ENCODE results near the gene DDX1. TPM values are rescaled to one million over a fixed set of nuclear protein-coding genes. Genes with fewer than 3 reads are reported as not detected.

The DDX1 gene
- total RNA-seq, 4 donors from 2014 or later, result 58.3 to 90.5 (median 60.8) TPM

- 95% methylated on average over 25 of the region's 31 CpGs for WGBS
- intact Hi-C loops (cut with DNase I), result no loop called here
Observed at GRCh38 chr2:15653806-15654726, 62.4 kb downstream of the DDX1 start.

DNA sequence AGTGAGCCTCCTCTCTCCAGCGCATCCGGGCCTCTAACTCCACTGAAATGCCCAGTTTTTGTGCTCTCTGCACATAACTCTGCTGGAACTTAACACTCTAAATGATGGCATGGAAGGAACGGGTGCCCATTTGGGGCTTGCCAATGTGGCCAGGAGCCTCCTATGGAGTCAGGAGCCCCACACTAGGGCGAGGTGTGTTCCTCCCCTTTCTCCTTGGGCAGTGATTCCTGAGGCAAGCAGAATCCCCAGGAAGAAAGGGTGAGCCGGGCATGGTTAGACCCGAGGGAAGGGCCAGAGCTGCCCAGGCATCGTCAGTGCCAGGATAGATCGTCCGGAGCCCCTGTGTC is 63.0 kb downstream of the DDX1 start:
- WGBS, result 88% methylated on average over 8 of the region's 9 CpGs
- Histone ChIP-seq H3K36me3 (no peaks in the 10 kb centered on the region), H3K27ac (replicated peaks in 1 of 4) (no peak overlapping the region), H3K4me3 (no peak overlapping the region), H3K9me3 (no peaks in the 10 kb centered on the region), H3K27me3 (no peaks in the 10 kb centered on the region), H3K4me1 (peaks cover 0 to 3% (median 0%) of the 10 kb centered on the region in 4 donors)
- DNase-seq (ENCODE audit: extremely low spot score), result no peak
- TF ChIP-seq POLR2A (IDR thresholded peaks at IDR 0.05; ENCODE audit: low read depth) (no peak), POLR2AphosphoS5 (IDR thresholded peaks at IDR 0.05) (no peak), EP300 (IDR thresholded peaks at IDR 0.05) (no peak)
- TF ChIP-seq, protein P1, sequence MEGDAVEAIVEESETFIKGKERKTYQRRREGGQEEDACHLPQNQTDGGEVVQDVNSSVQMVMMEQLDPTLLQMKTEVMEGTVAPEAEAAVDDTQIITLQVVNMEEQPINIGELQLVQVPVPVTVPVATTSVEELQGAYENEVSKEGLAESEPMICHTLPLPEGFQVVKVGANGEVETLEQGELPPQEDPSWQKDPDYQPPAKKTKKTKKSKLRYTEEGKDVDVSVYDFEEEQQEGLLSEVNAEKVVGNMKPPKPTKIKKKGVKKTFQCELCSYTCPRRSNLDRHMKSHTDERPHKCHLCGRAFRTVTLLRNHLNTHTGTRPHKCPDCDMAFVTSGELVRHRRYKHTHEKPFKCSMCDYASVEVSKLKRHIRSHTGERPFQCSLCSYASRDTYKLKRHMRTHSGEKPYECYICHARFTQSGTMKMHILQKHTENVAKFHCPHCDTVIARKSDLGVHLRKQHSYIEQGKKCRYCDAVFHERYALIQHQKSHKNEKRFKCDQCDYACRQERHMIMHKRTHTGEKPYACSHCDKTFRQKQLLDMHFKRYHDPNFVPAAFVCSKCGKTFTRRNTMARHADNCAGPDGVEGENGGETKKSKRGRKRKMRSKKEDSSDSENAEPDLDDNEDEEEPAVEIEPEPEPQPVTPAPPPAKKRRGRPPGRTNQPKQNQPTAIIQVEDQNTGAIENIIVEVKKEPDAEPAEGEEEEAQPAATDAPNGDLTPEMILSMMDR (IDR thresholded peaks at IDR 0.05), result no peak
- intact Hi-C loops (cut with DNase I), result no loop called here

More at GRCh38 chr2:15653806-15654726, 62.4 kb downstream of the DDX1 start:
- Histone ChIP-seq H3K4me3 (no peak overlapping the region), H3K27me3 (no peaks in the 10 kb centered on the region), H3K4me1 (peaks cover 0 to 4% (median 0%) of the 10 kb centered on the region in 4 donors), H3K9me3 (no peaks in the 10 kb centered on the region), H3K27ac (replicated peaks in 1 of 4) (no peak overlapping the region), H3K36me3 (no peaks in the 10 kb centered on the region)
- no peak for DNase-seq (ENCODE audit: extremely low spot score)
- TF ChIP-seq EP300 (IDR thresholded peaks at IDR 0.05), result no peak

GRCh38 chr2:15655123-15655887 is 63.6 kb downstream of the DDX1 start:
- intact Hi-C loops (cut with DNase I), result no loop called here
- H3K36me3 ChIP-seq, result no peaks in the 10 kb centered on the region
- WGBS, result 92% methylated on average over 7 of the region's 7 CpGs
- no peak overlapping the region for H3K4me3 ChIP-seq
- H3K27ac ChIP-seq (replicated peaks in 1 of 4), result no peak overlapping the region
- DNase-seq (ENCODE audit: extremely low spot score), result no peak
- no peaks in the 10 kb centered on the region for H3K27me3 ChIP-seq
- TF ChIP-seq POLR2AphosphoS5 (IDR thresholded peaks at IDR 0.05), result no peak
- no peak for TF ChIP-seq POLR2A (IDR thresholded peaks at IDR 0.05; ENCODE audit: low read depth)
- TF ChIP-seq, protein P1 (IDR thresholded peaks at IDR 0.05), result no peak
- TF ChIP-seq EP300 (IDR thresholded peaks at IDR 0.05), result no peak
- no peaks in the 10 kb centered on the region for H3K9me3 ChIP-seq
- no peaks in the 10 kb centered on the region for H3K4me1 ChIP-seq

GRCh38 chr2:15656090-15656489 is 64.4 kb downstream of the DDX1 start:
- Histone ChIP-seq H3K4me3 (no peak overlapping the region), H3K27me3 (no peaks in the 10 kb centered on the region), H3K9me3 (no peaks in the 10 kb centered on the region), H3K4me1 (no peaks in the 10 kb centered on the region), H3K36me3 (no peaks in the 10 kb centered on the region), H3K27ac (replicated peaks in 1 of 4) (no peak overlapping the region)
- DNase-seq (ENCODE audit: extremely low spot score), result no peak
- WGBS, result 96% methylated on average over 5 of the region's 8 CpGs
- intact Hi-C loops (cut with DNase I), result no loop called here
- TF ChIP-seq POLR2A (IDR thresholded peaks at IDR 0.05; ENCODE audit: low read depth) (no peak), EP300 (IDR thresholded peaks at IDR 0.05) (no peak), POLR2AphosphoS5 (IDR thresholded peaks at IDR 0.05) (no peak)
- TF ChIP-seq, protein P1 (IDR thresholded peaks at IDR 0.05), result no peak

- TF ChIP-seq EP300 (IDR thresholded peaks at IDR 0.05) (no peak), POLR2A (IDR thresholded peaks at IDR 0.05; ENCODE audit: low read depth) (no peak), POLR2AphosphoS5 (IDR thresholded peaks at IDR 0.05) (no peak)
- TF ChIP-seq, protein P1 (IDR thresholded peaks at IDR 0.05), result no peak
- no peak for DNase-seq (ENCODE audit: extremely low spot score)
- intact Hi-C loops (cut with DNase I), result no loop called here
- Histone ChIP-seq H3K4me1 (no peaks in the 10 kb centered on the region), H3K27ac (replicated peaks in 1 of 4) (no peak overlapping the region), H3K9me3 (no peaks in the 10 kb centered on the region), H3K27me3 (no peaks in the 10 kb centered on the region), H3K36me3 (no peaks in the 10 kb centered on the region), H3K4me3 (no peak overlapping the region)
- 87% methylated on average over 9 of the region's 9 CpGs for WGBS
Observed at GRCh38 chr2:15657759-15658158, 66.1 kb downstream of the DDX1 start.

Measured in esophagus muscularis mucosa (tissue), 4 donors.